ENCODE results near the gene ZNF280B.

DNA sequence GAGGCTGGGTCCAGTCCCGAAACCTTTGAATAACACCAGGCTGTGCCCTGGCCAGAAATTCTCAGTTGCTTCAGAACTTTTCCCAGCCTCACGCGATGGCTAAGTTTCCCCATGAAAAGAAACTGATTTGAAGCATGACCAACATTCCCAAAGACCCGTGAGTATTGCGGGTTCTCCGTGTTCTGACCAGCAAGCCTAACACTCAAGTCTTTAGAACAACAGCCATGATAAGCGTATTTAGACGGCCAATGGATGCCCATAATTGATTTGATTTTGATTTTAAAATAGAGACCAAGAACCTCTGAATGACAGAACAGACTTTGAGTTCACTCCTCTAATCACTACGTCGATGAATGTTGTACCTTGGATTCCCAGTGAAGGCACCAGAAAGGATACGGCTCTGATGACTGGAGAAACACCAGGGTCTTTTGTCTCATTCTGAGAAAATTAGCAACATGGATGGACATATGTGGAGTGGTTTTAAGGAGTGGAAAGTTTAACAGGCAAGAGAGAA, 43.9 kb downstream of the ZNF280B start:
- TF ChIP-seq, protein P1, sequence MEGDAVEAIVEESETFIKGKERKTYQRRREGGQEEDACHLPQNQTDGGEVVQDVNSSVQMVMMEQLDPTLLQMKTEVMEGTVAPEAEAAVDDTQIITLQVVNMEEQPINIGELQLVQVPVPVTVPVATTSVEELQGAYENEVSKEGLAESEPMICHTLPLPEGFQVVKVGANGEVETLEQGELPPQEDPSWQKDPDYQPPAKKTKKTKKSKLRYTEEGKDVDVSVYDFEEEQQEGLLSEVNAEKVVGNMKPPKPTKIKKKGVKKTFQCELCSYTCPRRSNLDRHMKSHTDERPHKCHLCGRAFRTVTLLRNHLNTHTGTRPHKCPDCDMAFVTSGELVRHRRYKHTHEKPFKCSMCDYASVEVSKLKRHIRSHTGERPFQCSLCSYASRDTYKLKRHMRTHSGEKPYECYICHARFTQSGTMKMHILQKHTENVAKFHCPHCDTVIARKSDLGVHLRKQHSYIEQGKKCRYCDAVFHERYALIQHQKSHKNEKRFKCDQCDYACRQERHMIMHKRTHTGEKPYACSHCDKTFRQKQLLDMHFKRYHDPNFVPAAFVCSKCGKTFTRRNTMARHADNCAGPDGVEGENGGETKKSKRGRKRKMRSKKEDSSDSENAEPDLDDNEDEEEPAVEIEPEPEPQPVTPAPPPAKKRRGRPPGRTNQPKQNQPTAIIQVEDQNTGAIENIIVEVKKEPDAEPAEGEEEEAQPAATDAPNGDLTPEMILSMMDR (IDR thresholded peaks at IDR 0.05) = no peak
- no peak for TF ChIP-seq SIN3A (IDR thresholded peaks at IDR 0.05; ENCODE audit: borderline replicate concordance, insufficient read depth, low read depth, low read length)

Data from Panc1 (cell line).